Common myeloid progenitor, CD34-positive (primary cell): ENCODE data around the gene HYCC2.
A peak's percentile ranks its signal among the peaks of the same experiment; 100 is the strongest.

Experiments used
- CTCF ChIA-PET: fragments of 350-600 bp; sonication (Branson Sonifier 250); formaldehyde crosslinking; loops from one replicate; lab custom pipeline; 2021; ENCODE audit warnings: antibody characterized with exemption; lab: Charles Lee
- POLR2A ChIA-PET: fragments of 350-600 bp; sonication (Branson Sonifier 250); formaldehyde crosslinking; loops from one replicate; lab custom pipeline; 2021; ENCODE audit warnings: antibody characterized with exemption; lab: Charles Lee
- DNase-seq, 3 donors: peaks; one replicate each; pipeline versions ENCODE4 v3.0.0 to v3.0.0-alpha.2; 2013
- H3K27ac ChIP-seq, 2 experiments: 1 replicate in 1 of 2; 2 replicates in 1 of 2; pipeline ENCODE4 v1.7.0; 2013; ENCODE audit warnings: inconsistent platforms in 2 of 2, low read length in 2 of 2, mild to moderate bottlenecking in 2 of 2, low read depth in 1 of 2, moderate library complexity in 1 of 2; ENCODE audit not compliant: severe bottlenecking in 2 of 2, insufficient read depth in 1 of 2, poor library complexity in 1 of 2
- H3K27me3 ChIP-seq, 5 experiments: replicated peaks in 2 of 5; 1 replicate in 3 of 5; 2 replicates in 2 of 5; pipeline versions ENCODE4 v1.6.1 to v1.7.0; 2013; ENCODE audit warnings: low read length in 4 of 5, mild to moderate bottlenecking in 2 of 5, moderate library complexity in 2 of 5, inconsistent platforms in 1 of 5; ENCODE audit not compliant: insufficient read depth in 5 of 5, control insufficient read depth in 4 of 5
- H3K36me3 ChIP-seq, 4 experiments: 1 replicate in 2 of 4; 2 replicates in 2 of 4; pipeline versions ENCODE4 v1.6.1 to v1.7.0; 2013; ENCODE audit warnings: low read length in 3 of 4, control low read depth in 1 of 4, mild to moderate bottlenecking in 1 of 4; ENCODE audit not compliant: control insufficient read depth in 4 of 4, insufficient read depth in 4 of 4
- H3K4me1 ChIP-seq, 4 experiments: 1 replicate in 3 of 4; 2 replicates in 1 of 4; pipeline versions ENCODE4 v1.6.1 to v1.7.1; 2013; ENCODE audit warnings: low read length in 3 of 4, mild to moderate bottlenecking in 3 of 4, control low read depth in 1 of 4, inconsistent platforms in 1 of 4, moderate library complexity in 1 of 4; ENCODE audit not compliant: control insufficient read depth in 4 of 4, insufficient read depth in 4 of 4; ENCODE audit errors: control extremely low read depth in 1 of 4
- H3K4me3 ChIP-seq, 7 experiments: 1 replicate in 4 of 7; 2 replicates in 3 of 7; pipeline versions ENCODE4 v1.5.1 to v1.7.0; 2013; ENCODE audit warnings: mild to moderate bottlenecking in 7 of 7, low read length in 6 of 7, moderate library complexity in 6 of 7, inconsistent platforms in 2 of 7, low read depth in 2 of 7, control low read depth in 1 of 7; ENCODE audit not compliant: insufficient read depth in 4 of 7, control insufficient read depth in 1 of 7; ENCODE audit errors: extremely low read depth in 1 of 7
- H3K9me3 ChIP-seq, 5 experiments: 1 replicate in 4 of 5; 2 replicates in 1 of 5; pipeline versions ENCODE4 v1.6.1 to v1.7.1; 2013; ENCODE audit warnings: low read length in 4 of 5, mild to moderate bottlenecking in 2 of 5, inconsistent platforms in 1 of 5, low read depth in 1 of 5, moderate library complexity in 1 of 5; ENCODE audit not compliant: control insufficient read depth in 4 of 5, insufficient read depth in 2 of 5; ENCODE audit errors: control extremely low read depth in 1 of 5
- WGBS: methylation state at CpG from one replicate; pipeline ENCODE4 v1.1.5; 2013; ENCODE audit not compliant: insufficient coverage; 5-methylcytosine and 5-hydroxymethylcytosine counted together

The HYCC2 gene

GRCh38 chr2:201108341-201108740, 36.9 kb upstream of the HYCC2 start:
- Histone ChIP-seq H3K27me3 (no peaks in the 10 kb centered on the region), H3K27ac (no peak overlapping the region), H3K9me3 (no peaks in the 10 kb centered on the region), H3K4me3 (no peak overlapping the region), H3K36me3 (no peaks in the 10 kb centered on the region), H3K4me1 (peaks cover 0 to under 1% (median 0%) of the 10 kb centered on the region in 4 experiments)
- no peak for DNase-seq
- POLR2A ChIA-PET, result no interaction called here
- CTCF ChIA-PET, result interaction anchor here (0.8 to 1.8 kb wide), 4 partner anchors 9 to 24 kb away, joined by 4 to 6 read pairs (median 5); no protein-coding TSS in a partner anchor
- 100% methylated on average over 2 of the region's 2 CpGs for WGBS

- 100% methylated on average over 1 of the region's 2 CpGs for WGBS
- DNase-seq, result no peak
- H3K27ac ChIP-seq, result no peak overlapping the region
- no peak overlapping the region for H3K4me3 ChIP-seq
- no peaks in the 10 kb centered on the region for H3K36me3 ChIP-seq
- H3K27me3 ChIP-seq, result no peaks in the 10 kb centered on the region
- ChIA-PET CTCF (interaction anchor here (0.8 to 1.8 kb wide), 4 partner anchors 13 to 37 kb away, joined by 3 to 6 read pairs (median 5); no protein-coding TSS in a partner anchor), POLR2A (no interaction called here)
- H3K9me3 ChIP-seq, result no peaks in the 10 kb centered on the region
- no peaks in the 10 kb centered on the region for H3K4me1 ChIP-seq
These were observed 36.2 kb upstream of the HYCC2 start for GRCh38 chr2:201107624-201108023.

DNA sequence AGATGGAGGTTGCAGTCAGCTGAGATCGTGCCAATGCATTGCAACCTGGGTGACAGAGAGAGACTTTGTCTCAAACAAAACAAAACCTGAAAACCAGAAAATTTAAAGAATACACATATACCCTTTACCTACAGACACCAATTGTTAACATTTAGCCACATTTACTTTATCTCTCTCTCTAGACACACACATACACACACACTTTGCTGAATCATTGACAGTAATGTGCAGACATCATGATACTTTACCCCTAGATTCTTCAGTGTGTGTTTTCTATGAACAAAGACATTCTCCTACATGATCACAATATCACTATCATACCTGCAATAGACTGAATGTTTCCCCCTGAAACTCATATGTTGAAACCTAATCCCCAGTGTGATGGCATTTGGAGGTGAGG, 34.3 kb upstream of the HYCC2 start:
- no peaks in the 10 kb centered on the region for H3K27me3 ChIP-seq
- no peaks in the 10 kb centered on the region for H3K4me1 ChIP-seq
- no peak overlapping the region for H3K4me3 ChIP-seq
- DNase-seq, result no peak
- H3K36me3 ChIP-seq, result no peaks in the 10 kb centered on the region
- ChIA-PET CTCF (no interaction called here), POLR2A (no interaction called here)
- H3K9me3 ChIP-seq, result no peaks in the 10 kb centered on the region
- no peak overlapping the region for H3K27ac ChIP-seq
- 100% methylated on average over 1 of the region's 1 CpG for WGBS

DNA sequence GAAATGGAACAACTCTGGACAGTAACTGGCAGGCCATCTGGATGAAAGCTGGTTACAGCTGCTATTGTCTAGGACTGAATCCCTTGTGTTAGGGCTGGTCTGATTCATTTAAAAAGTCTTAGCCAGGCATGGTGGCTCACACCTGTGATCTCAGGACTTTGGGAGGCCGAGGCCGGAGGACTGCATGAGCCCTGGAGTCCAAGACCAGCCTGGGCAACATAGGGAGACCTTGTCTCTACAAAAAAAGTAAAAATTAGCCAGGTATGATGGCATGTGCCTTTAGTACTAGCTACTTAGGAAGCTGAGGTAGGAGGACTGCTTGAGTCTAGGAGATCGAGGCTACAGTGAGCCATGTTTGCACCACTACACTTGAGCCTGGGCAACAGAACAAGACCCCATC, 29.0 kb upstream of the HYCC2 start:
- Histone ChIP-seq H3K4me3 (no peak overlapping the region), H3K36me3 (no peaks in the 10 kb centered on the region), H3K27me3 (no peaks in the 10 kb centered on the region), H3K27ac (no peak overlapping the region), H3K9me3 (no peaks in the 10 kb centered on the region), H3K4me1 (no peaks in the 10 kb centered on the region)
- ChIA-PET CTCF (interaction anchor here (0.8 to 2.2 kb wide), 4 partner anchors 10 to 58 kb away, joined by 3 to 6 read pairs (median 4); no protein-coding TSS in a partner anchor), POLR2A (interaction anchor here (1.3 kb wide), 1 partner anchor 16 kb away, joined by 8 read pairs; no protein-coding TSS in a partner anchor)
- no peak for DNase-seq
- WGBS, result 100% methylated on average over 3 of the region's 3 CpGs

- H3K36me3 ChIP-seq, result no peaks in the 10 kb centered on the region
- H3K4me3 ChIP-seq, result peak overlapping the region in 1 of 7 experiments; percentile 6
- no peak overlapping the region for H3K27ac ChIP-seq
- no peaks in the 10 kb centered on the region for H3K4me1 ChIP-seq
- no peak for DNase-seq
- H3K9me3 ChIP-seq, result no peaks in the 10 kb centered on the region
- ChIA-PET CTCF (interaction anchor here (0.9 to 1.3 kb wide), 2 partner anchors 24 to 25 kb away, joined by 3 read pairs; no protein-coding TSS in a partner anchor), POLR2A (no interaction called here)
- no peaks in the 10 kb centered on the region for H3K27me3 ChIP-seq
- WGBS, result 100% methylated on average over 3 of the region's 5 CpGs
These were observed 22.1 kb upstream of the HYCC2 start for GRCh38 chr2:201093573-201093972.

DNA sequence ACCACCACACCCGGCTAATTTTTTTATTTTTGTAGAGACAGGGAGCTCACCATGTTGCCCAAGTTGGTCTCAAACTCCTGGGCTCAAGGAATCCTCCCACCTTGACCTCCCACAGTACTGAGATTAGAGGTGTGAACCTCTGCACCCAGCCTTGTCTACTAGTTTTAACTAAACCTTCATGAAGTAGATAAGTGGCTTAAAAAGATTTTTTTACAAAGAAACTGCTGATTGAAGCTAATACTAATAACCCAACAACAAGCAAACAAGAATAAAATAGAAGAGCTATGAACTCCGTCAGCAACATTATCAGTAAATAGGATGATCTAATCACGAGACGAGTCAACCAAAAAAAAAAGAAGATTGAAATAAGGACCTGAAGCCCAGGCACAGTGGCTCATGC, 19.1 kb upstream of the HYCC2 start:
- Histone ChIP-seq H3K9me3 (no peaks in the 10 kb centered on the region), H3K27me3 (no peaks in the 10 kb centered on the region), H3K36me3 (peaks cover 0 to 13% (median 8%) of the 10 kb centered on the region in 4 experiments), H3K27ac (no peak overlapping the region), H3K4me3 (no peak overlapping the region), H3K4me1 (no peaks in the 10 kb centered on the region)
- ChIA-PET POLR2A (interaction anchor here (0.6 kb wide), 1 partner anchor 117 kb away, joined by 4 read pairs; no protein-coding TSS in a partner anchor), CTCF (interaction anchor here (1.1 to 2.6 kb wide), 3 partner anchors 11 to 17 kb away, joined by 3 to 6 read pairs (median 6); no protein-coding TSS in a partner anchor)
- no peak for DNase-seq
- 97% methylated on average over 4 of the region's 4 CpGs for WGBS

DNA sequence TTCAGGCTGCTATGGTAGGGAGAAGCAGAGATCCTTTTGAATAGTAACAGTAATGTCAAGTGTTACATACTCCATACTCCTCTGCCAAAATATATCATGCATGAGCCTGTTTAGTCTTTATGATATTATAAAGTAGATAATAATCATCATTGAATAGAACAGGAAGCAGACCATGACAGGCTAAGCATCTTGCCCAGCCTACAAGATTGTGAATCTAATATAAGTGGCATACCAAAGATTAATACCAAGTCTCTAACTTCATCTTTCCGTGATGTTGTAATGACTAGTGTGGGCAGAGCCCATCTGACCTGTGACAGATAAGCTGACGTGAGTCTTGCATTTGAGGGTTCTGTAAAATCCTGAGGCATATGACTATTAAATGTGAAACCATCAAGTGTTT, 13.4 kb upstream of the HYCC2 start:
- H3K4me1 ChIP-seq, result no peaks in the 10 kb centered on the region
- no peak overlapping the region for H3K4me3 ChIP-seq
- no peak overlapping the region for H3K27ac ChIP-seq
- H3K36me3 ChIP-seq, result peaks cover 4 to 42% (median 13%) of the 10 kb centered on the region in 4 experiments
- ChIA-PET CTCF (interaction anchor here (1.1 to 2.4 kb wide), 6 partner anchors 12 to 122 kb away, joined by 3 to 6 read pairs (median 5); partner anchors contain the start of genes CFLAR and ORC2), POLR2A (no interaction called here)
- DNase-seq, result no peak
- H3K27me3 ChIP-seq, result no peaks in the 10 kb centered on the region
- no CpG with 5 or more reads among the region's 2 CpGs for WGBS
- H3K9me3 ChIP-seq, result no peaks in the 10 kb centered on the region
